Central memory CD8-positive, alpha-beta T cell (primary cell): ENCODE results near the gene LMBR1L.
"Not testable (repeated sequence)": the region's sequence is repeated elsewhere in the genome, so short reads cannot be mapped to it uniquely, and the experiment has no call there.

ENCODE experiments used
- ATAC-seq: fragments of 150-1000 bp; cut with Tn5 transposase; replicated peaks from 2 replicates; pipeline ENCODE4 v1.10.0; 2022; ENCODE audit warnings: mild to moderate bottlenecking, moderate FRiP score, moderate number of reproducible peaks; ENCODE audit not compliant: poor library complexity, severe bottlenecking; ENCODE audit errors: extremely low read depth
- DNase-seq, 2 donors: peaks; one replicate each; pipeline ENCODE4 v3.0.0; 2021; ENCODE audit warnings: low spot score in 2 of 2
- H3K27ac Mint-ChIP-seq: one replicate; pipeline ENCODE4 v1.8.0; 2022; ENCODE audit warnings: low read depth, mild to moderate bottlenecking, moderate library complexity, mixed read lengths
- H3K27me3 Mint-ChIP-seq: one replicate; pipeline ENCODE4 v1.8.0; 2022; ENCODE audit warnings: mixed read lengths
- H3K36me3 Mint-ChIP-seq: one replicate; pipeline ENCODE4 v1.8.0; 2022; ENCODE audit warnings: mild to moderate bottlenecking, moderate library complexity, mixed read lengths; ENCODE audit not compliant: insufficient read depth
- H3K4me1 Mint-ChIP-seq: one replicate; pipeline ENCODE4 v1.8.0; 2022; ENCODE audit warnings: mixed read lengths
- H3K4me3 Mint-ChIP-seq: one replicate; pipeline ENCODE4 v1.8.0; 2022; ENCODE audit warnings: mild to moderate bottlenecking, moderate library complexity, mixed read lengths
- H3K9me3 Mint-ChIP-seq: one replicate; pipeline ENCODE4 v1.8.0; 2022; ENCODE audit warnings: mixed read lengths

Gene LMBR1L

DNA sequence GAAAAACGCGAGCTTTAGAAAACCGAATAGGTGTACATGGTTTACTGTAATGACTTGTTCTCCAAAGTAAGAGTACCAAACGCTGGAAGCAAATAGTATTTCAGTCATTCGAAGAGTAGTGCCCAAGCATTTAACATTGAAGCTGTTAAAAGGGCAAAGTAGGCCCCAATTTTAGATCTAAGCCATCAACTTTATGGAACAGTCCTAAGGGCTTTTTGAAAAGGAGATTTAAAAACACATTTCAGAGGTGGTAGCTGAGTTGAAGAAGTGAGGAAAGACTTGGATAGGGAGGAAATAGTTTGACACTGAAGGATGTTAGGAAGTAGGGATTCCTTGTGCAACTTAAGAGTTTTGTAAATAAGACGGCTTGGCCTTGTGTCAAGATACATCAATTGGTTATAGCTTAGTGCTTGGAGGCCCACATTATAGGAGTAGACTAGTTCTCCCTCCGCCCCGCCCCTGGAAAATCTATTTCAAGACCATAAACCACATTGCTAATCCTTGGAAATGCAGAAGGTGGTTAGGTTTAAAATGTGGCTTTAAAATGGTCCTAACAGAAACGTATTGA is 21.3 kb upstream of the LMBR1L start:
- Mint-ChIP-seq H3K4me1 (peaks cover 42% of the 10 kb centered on the region), H3K27me3 (no peaks in the 10 kb centered on the region), H3K36me3 (peaks cover 45% of the 10 kb centered on the region), H3K9me3 (no peaks in the 10 kb centered on the region), H3K4me3 (peak overlapping the region; percentile 98), H3K27ac (peak overlapping the region; percentile 96)
- no peak for DNase-seq
- ATAC-seq, result no peak

DNA sequence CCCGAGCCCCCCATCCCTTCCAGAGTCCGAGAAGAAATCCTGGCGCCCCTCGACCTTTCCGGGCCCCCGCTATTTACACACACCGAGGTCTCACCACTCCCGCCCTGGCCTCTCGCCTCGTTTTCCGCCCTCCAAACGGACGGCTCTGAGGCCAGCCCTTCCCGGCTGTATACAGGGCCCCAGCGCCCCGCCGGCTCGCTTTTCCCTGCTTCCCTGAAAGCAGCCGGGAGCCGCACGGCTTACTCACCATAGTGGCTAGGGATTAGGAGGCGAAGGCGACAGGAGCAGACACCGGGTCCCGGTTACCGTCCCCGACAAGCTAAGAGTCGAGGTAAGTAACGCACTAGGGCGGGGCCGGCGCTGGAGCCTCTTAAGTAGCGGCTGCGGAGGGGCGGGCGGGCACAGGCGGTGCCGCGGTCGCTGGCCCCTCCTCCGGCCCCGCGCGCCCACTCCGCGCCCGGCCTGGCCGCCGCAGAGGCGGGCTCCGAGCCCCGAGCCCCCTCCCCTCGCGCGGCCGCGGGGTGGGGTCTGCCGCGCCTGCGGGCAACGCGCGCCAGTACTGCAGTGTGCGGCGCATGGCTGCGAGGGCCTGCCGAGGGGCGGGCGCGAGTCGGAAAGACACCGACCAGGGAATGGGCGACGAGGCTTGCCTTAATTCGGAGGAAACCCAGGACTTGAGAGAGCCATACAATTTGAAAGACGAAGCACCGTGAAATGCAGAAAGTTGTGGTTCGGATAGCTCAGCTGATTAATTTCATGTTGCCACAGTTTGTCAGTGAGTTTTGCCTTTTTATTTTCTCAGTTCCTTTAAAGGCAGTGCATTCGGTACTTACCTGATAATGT is 20.6 kb upstream of the LMBR1L start, which contains the start of gene TUBA1B:
TSS of gene TUBA1B (minus strand) at position 345 of the 843 bp plus-strand sequence. CDS start at position 250, 95 bp downstream.
- ATAC-seq, result peak; percentile 75
- no peaks in the 10 kb centered on the region for H3K27me3 Mint-ChIP-seq
- peak within 1 kb of the TSS; percentile 96 for H3K27ac Mint-ChIP-seq
- no peaks in the 10 kb centered on the region for H3K9me3 Mint-ChIP-seq
- H3K36me3 Mint-ChIP-seq, result peaks cover 46% of the 10 kb centered on the region
- H3K4me3 Mint-ChIP-seq, result peak within 1 kb of the TSS; percentile 98
- DNase-seq, result peak; percentile 78 to 83
- peaks cover 45% of the 10 kb centered on the region for H3K4me1 Mint-ChIP-seq

DNA sequence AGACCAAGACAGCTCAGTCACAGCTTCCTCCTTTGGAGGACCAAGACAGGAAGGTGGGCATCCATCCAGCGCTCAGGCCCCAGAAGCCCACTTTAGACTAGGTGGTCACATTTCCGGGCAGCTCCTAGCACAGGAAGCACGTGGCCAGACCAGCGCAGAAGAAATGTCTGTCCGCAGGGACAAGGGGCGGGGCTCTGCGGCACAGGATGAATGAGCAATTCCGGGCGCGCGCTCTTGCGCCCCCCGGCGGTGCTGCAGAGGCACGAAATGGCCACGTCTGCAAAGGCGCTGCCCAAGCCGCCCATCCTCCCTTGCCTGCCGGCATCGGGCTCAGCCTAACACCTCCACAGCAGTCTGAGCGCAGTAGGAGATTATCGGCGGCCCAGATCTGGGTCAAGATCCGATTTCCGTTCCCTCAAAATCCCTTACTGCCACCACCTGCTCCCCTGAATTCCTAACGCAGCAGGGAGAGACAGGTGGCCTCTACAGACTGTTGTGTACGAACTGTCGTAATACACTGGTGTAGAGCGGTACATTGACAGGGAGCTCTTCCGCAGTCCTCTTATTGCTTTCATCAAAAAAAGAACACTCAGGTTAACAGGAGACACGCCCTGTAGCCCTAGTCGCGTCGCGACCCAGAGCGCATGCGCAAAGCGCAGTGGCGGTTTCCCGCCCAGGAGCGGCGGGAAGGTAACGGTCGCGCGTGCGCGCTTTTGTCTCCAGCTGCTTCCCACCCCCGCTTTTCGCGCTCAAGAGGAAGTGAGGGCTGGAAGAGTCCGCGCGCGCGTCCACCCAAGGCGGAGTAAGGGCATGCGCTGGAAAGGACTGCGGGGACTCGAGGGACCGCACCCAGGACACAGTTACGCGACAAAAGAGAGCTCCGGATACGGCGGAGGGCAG is 19.8 kb upstream of the LMBR1L start:
- ATAC-seq, result peak; percentile 73
- H3K9me3 Mint-ChIP-seq, result no peaks in the 10 kb centered on the region
- H3K4me1 Mint-ChIP-seq, result peaks cover 45% of the 10 kb centered on the region
- H3K36me3 Mint-ChIP-seq, result peaks cover 45% of the 10 kb centered on the region
- peak; percentile 81 to 85 for DNase-seq
- peak overlapping the region; percentile 98 for H3K4me3 Mint-ChIP-seq
- no peaks in the 10 kb centered on the region for H3K27me3 Mint-ChIP-seq
- peak overlapping the region; percentile 96 for H3K27ac Mint-ChIP-seq

DNA sequence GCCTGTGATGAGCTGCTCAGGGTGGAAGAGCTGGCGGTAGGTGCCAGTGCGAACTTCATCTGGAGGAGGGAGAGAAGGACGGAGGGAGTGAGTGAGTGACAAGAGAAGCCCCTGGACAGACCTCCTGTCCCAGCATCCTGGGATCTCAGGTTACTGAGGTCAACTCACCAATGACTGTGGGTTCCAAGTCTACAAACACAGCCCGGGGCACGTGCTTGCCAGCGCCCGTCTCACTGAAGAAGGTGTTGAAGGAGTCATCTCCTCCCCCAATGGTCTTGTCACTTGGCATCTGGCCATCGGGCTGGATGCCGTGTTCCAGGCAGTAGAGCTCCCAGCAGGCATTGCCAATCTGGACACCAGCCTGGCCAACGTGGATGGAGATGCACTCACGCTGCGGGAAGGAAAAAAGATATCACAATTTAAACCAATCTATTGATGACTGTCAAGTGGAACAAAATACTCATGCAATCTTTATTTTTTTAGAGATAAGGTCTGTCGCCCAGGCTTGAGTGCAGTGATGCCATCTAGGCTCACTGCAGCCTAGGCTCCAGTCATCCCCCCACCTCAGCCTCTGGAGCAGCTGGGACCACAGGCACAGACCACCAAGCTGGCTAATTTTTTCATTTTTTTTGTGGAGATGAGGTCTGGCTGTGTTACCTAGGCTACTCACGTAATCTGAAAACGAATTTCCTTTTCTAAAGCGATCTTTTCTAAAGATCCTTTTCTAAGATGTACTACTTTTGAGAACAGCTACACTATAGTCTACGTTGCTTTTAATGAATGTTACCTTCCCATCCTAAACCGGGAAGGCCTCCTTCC is 18.9 kb upstream of the LMBR1L start:
- ATAC-seq, result no peak
- peak overlapping the region; percentile 96 for H3K27ac Mint-ChIP-seq
- no peaks in the 10 kb centered on the region for H3K27me3 Mint-ChIP-seq
- H3K4me1 Mint-ChIP-seq, result peaks cover 45% of the 10 kb centered on the region
- H3K9me3 Mint-ChIP-seq, result no peaks in the 10 kb centered on the region
- H3K4me3 Mint-ChIP-seq, result peak overlapping the region; percentile 98
- DNase-seq, result no peak
- H3K36me3 Mint-ChIP-seq, result peaks cover 47% of the 10 kb centered on the region

DNA sequence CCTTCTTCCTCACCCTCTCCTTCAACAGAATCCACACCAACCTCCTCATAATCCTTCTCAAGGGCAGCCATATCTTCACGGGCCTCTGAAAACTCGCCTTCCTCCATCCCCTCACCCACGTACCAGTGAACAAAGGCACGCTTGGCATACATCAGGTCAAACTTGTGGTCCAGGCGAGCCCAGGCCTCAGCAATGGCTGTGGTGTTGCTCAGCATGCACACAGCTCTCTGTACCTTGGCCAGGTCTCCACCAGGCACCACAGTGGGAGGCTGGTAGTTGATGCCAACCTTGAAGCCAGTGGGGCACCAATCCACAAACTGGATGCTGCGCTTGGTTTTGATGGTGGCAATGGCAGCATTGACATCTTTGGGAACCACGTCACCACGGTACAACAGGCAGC is 17.3 kb upstream of the LMBR1L start:
- H3K4me3 Mint-ChIP-seq, ATAC-seq, H3K27ac Mint-ChIP-seq, H3K27me3 Mint-ChIP-seq, H3K9me3 Mint-ChIP-seq, DNase-seq: not testable (repeated sequence)
- Mint-ChIP-seq H3K36me3 (peaks cover 49% of the 10 kb centered on the region), H3K4me1 (peaks cover 45% of the 10 kb centered on the region)

DNA sequence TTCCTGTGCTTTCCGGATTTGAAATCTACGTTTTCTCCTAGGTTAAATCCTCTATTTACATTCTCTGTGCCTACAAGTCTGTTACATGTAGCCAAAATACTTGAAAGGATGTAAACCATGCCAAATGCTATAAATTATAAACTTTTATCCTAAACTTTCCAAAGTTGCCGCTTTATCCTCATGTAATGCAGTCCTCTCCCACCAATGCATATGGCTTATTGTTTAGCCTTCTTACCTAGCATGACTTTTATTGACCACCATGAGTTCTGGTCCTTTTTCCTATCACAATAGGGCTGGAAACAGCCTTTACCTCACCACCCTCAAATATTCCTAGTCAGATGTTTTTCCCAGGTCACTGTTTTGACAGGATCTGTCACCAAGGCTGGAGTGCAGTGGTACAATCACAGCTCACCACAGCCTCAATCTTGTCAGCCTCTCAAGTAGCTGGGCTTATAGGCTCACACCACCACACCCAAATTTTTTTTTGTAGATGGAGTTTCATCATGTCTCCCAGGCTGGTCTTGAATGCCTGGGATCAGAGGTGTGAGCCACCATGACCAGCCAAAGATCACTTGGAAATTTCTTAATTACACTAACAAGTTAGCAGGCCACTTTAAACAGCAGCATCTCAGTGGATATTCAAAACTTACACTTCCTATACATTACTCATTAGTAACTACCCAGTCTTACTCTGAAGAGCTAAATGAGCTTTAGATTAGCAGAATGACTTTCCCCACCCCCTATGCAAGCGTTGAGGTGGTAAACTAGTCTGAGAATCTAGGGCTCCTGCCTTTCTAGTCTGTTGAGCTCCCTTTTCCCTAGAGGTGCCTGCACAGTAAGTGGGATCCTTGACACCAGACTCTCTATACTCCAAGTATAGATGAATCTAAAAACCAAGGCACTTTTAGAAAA is 16.5 kb upstream of the LMBR1L start:
- Mint-ChIP-seq H3K27me3 (no peaks in the 10 kb centered on the region), H3K4me1 (peaks cover 42% of the 10 kb centered on the region), H3K9me3 (no peaks in the 10 kb centered on the region), H3K27ac (no peak overlapping the region), H3K36me3 (peaks cover 49% of the 10 kb centered on the region), H3K4me3 (no peak overlapping the region)
- ATAC-seq (no peak), DNase-seq (no peak)

DNA sequence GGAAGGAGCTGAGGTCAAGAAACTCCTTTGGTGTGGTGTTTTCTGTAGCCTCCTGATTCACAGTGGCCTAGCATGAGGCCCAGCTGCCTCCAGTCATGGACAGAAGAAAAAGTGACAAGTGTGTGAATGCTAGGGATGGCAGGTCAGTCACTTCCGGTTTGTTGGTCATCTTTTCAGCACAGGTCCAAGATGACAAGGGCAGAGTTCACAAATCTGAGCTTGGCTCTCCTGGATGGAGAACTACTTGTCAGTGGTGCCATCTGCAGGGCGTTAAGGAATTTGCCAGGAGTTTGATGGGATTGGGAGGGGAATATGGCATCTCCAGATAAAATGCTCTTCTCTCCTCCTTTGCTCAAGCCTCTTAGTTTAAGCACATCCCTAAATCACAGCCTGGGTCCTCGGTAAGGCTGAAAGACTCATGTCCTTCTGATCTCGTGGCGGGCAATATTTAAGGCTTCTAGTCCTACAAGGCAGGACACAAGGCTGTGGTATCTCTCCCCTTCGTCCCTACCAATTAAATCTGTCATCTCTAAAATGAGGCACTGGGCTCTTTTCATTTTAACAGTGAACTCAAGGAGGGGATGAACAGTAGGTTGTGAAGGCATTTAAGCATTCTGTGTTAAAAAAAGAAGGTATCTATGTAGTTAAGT is 10.5 kb upstream of the LMBR1L start:
- H3K4me3 Mint-ChIP-seq, result no peak overlapping the region
- H3K36me3 Mint-ChIP-seq, result peaks cover 4% of the 10 kb centered on the region
- H3K27ac Mint-ChIP-seq, result peak overlapping the region; percentile 55
- no peaks in the 10 kb centered on the region for H3K27me3 Mint-ChIP-seq
- no peak for ATAC-seq
- no peak for DNase-seq
- no peaks in the 10 kb centered on the region for H3K4me1 Mint-ChIP-seq
- no peaks in the 10 kb centered on the region for H3K9me3 Mint-ChIP-seq

DNA sequence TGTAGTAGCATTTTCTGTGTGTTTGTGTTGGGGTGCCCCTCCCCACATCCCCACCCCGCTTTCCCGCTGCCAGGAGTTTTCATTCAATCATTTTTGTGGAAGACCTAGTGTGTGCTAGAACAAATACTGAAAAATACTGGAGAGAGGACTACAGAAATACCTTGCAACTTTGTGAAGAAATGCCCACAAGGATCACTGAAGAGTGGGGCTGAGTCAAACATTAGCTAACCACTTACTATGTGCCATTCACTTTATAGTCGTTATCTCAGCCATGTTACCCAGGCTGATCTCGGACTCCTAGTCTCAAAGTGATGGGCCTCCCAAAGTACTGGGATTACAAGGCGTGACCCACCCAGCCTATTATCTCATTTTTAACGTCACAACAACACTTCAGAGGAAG is 559 bp upstream of the LMBR1L start:
- peaks cover 33% of the 10 kb centered on the region for H3K4me1 Mint-ChIP-seq
- ATAC-seq, result no peak
- no peaks in the 10 kb centered on the region for H3K27me3 Mint-ChIP-seq
- no peak for DNase-seq
- peaks cover 8% of the 10 kb centered on the region for H3K36me3 Mint-ChIP-seq
- peak overlapping the region; percentile 99 for H3K4me3 Mint-ChIP-seq
- peak overlapping the region; percentile 99 for H3K27ac Mint-ChIP-seq
- H3K9me3 Mint-ChIP-seq, result no peaks in the 10 kb centered on the region

DNA sequence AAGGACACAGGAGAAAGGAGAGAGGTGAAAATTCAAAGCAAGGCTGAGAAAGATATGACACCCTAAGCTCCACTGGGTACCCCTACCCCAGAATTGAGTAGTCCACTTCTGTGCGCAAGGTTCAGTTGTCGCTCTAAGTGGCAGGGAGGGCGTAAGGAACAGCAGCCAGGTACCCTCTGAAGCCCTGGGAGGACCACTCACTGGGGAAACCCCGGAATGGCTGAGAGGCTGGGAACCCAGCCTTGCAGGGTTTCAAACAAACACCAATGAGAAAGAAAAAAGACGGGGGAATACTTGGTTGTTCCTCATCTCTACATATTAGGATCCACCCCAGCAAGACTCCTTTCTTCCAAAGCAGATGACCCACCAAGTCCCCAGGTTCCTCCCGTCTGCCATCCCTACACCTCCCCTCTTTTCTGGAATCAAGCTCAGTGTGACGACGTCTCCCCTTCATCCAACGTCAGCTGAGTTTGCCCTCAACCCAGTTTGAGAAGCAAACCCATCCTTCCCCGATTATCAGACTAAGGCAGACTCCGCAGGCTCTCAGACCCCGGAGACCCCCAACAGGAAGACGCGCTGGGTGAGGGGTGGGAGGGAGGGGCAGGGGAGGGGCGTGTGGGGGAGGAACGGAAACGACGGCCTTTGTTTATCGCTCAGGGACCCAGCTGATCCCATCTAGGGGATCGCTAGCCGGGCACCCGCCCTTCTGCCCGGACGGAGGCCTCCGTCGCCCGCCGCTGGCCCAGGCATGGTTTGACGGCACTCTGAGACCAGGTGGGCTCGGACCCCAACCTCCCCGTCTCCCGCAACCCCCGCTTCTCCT is 795 bp downstream of the LMBR1L start:
- H3K4me1 Mint-ChIP-seq, result peaks cover 43% of the 10 kb centered on the region
- DNase-seq (no peak), ATAC-seq (no peak)
- H3K27me3 Mint-ChIP-seq, result no peaks in the 10 kb centered on the region
- peaks cover 15% of the 10 kb centered on the region for H3K36me3 Mint-ChIP-seq
- peak overlapping the region; percentile 99 for H3K27ac Mint-ChIP-seq
- peak overlapping the region; percentile 99 for H3K4me3 Mint-ChIP-seq
- H3K9me3 Mint-ChIP-seq, result no peaks in the 10 kb centered on the region

DNA sequence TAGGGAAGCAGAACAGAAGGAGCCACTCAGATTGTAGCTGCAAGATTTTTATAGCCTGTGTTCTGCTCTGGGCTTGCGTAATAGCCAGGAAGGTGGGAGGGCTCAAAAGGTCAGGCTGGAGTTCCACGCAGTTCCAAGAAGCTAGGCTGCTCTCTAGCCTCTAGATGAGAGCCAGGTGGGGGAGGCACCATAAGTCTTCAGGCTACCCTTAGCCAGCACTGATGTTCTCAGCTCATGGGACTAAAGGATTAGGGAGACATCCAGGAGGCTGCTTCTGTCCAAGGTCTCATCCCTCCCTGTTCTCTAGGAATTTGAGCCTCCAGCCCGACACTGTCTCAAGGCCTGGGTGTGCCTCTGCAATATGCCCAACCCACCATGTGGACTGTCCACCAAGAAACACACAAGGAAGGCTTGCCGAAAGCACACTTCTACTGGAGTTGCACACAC is 1.7 kb downstream of the LMBR1L start:
- ATAC-seq (no peak), DNase-seq (no peak)
- peaks cover 18% of the 10 kb centered on the region for H3K36me3 Mint-ChIP-seq
- H3K4me3 Mint-ChIP-seq, result peak overlapping the region; percentile 99
- H3K9me3 Mint-ChIP-seq, result no peaks in the 10 kb centered on the region
- peak overlapping the region; percentile 99 for H3K27ac Mint-ChIP-seq
- no peaks in the 10 kb centered on the region for H3K27me3 Mint-ChIP-seq
- peaks cover 50% of the 10 kb centered on the region for H3K4me1 Mint-ChIP-seq
